Thyroid gland (tissue), 4 donors: ENCODE results near the gene ITPR3.

Experiments used
- POLR2A ChIP-seq, 2 donors: fragments of 450-650 bp; IDR thresholded peaks; one replicate each; pipeline ENCODE4 v1.6.1; 2017; ENCODE audit warnings: antibody characterized with exemption in 2 of 2, mild to moderate bottlenecking in 2 of 2, moderate library complexity in 1 of 2
- TF ChIP-seq, protein P1 (sequence below), 6 experiments: fragments of 200-600 bp in 3 of 6; fragments of 450-650 bp in 3 of 6; sonication (generic) in 3 of 6; IDR thresholded peaks; one replicate each; pipeline ENCODE4 v1.5.1; 2016 to 2019; ENCODE audit warnings: antibody characterized with exemption in 6 of 6, mild to moderate bottlenecking in 2 of 6, inconsistent platforms in 1 of 6, moderate library complexity in 1 of 6

GRCh38 chr6:33694977-33695376 is 73.9 kb downstream of the ITPR3 start:
- TF ChIP-seq, protein P1, sequence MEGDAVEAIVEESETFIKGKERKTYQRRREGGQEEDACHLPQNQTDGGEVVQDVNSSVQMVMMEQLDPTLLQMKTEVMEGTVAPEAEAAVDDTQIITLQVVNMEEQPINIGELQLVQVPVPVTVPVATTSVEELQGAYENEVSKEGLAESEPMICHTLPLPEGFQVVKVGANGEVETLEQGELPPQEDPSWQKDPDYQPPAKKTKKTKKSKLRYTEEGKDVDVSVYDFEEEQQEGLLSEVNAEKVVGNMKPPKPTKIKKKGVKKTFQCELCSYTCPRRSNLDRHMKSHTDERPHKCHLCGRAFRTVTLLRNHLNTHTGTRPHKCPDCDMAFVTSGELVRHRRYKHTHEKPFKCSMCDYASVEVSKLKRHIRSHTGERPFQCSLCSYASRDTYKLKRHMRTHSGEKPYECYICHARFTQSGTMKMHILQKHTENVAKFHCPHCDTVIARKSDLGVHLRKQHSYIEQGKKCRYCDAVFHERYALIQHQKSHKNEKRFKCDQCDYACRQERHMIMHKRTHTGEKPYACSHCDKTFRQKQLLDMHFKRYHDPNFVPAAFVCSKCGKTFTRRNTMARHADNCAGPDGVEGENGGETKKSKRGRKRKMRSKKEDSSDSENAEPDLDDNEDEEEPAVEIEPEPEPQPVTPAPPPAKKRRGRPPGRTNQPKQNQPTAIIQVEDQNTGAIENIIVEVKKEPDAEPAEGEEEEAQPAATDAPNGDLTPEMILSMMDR (IDR thresholded peaks at IDR 0.05): no peak
- TF ChIP-seq POLR2A (IDR thresholded peaks at IDR 0.05): no peak
